ENCODE data around the gene PSTPIP1. TPM values are rescaled to one million over a fixed set of nuclear protein-coding genes. Genes with fewer than 3 reads are reported as not detected.
A peak's percentile ranks its signal among the peaks of the same experiment; 100 is the strongest.

PSTPIP1 gene
- total RNA-seq, 1 experiment from 2014 or later, result 0.11 TPM

- no peak for DNase-seq (ENCODE audit: low read depth)
These were observed 73.7 kb downstream of the PSTPIP1 start for GRCh38 chr15:77068633-77069032.

GRCh38 chr15:77069521-77070121 is 74.7 kb downstream of the PSTPIP1 start:
- DNase-seq (ENCODE audit: low read depth), result peak; percentile 10

GRCh38 chr15:77070180-77070494 is 75.2 kb downstream of the PSTPIP1 start:
- no peak for DNase-seq (ENCODE audit: low read depth)

- DNase-seq (ENCODE audit: low read depth), result peak; percentile 95
These were observed 75.8 kb downstream of the PSTPIP1 start, which contains the start of gene TSPAN3 for GRCh38 chr15:77070495-77071304. TSPAN3 (minus strand) TSS chr15:77071109; CDS start chr15:77070954, 155 bp downstream.

GRCh38 chr15:77071305-77072223 is 76.6 kb downstream of the PSTPIP1 start:
- no peak for DNase-seq (ENCODE audit: low read depth)

- DNase-seq (ENCODE audit: low read depth), result no peak
These were observed 79.4 kb downstream of the PSTPIP1 start for GRCh38 chr15:77074350-77074749.

GRCh38 chr15:77075528-77075927 is 80.6 kb downstream of the PSTPIP1 start:
- peak; percentile 51 for DNase-seq (ENCODE audit: low read depth)

GRCh38 chr15:77076323-77076915 is 81.5 kb downstream of the PSTPIP1 start:
- DNase-seq (ENCODE audit: low read depth), result no peak

- no peak for DNase-seq (ENCODE audit: low read depth)
These were observed 87.0 kb downstream of the PSTPIP1 start for GRCh38 chr15:77081971-77082370.

- DNase-seq (ENCODE audit: low read depth), result no peak
These were observed 88.6 kb downstream of the PSTPIP1 start for GRCh38 chr15:77083381-77084160.

- no peak for DNase-seq (ENCODE audit: low read depth)
These were observed 89.5 kb downstream of the PSTPIP1 start for GRCh38 chr15:77084436-77084835.

GRCh38 chr15:77085297-77085696 is 90.4 kb downstream of the PSTPIP1 start:
- peak; percentile 40 for DNase-seq (ENCODE audit: low read depth)

Other genes with a start within 250 kb of the PSTPIP1 start
- 5.7 and 8.8 TPM in 2 replicates for gene SCAPER, start 89.8 kb upstream of the PSTPIP1 start, total RNA-seq (2014; rRNA removed; shearing (Covaris generic))
- gene RCN2, start 63.4 kb upstream of the PSTPIP1 start, total RNA-seq (2014; rRNA removed; shearing (Covaris generic)), result 79.7 and 104 TPM in 2 replicates
- gene TSPAN3, start 76.0 kb downstream of the PSTPIP1 start, total RNA-seq (2014; rRNA removed; shearing (Covaris generic)), result 144 and 181 TPM in 2 replicates

Data from Daoy (cell line).